HG02970 (cell line): ENCODE results near the gene HOXA10.

ENCODE experiments used
- ATAC-seq: cut with Tn5 transposase; IDR thresholded peaks from one replicate; pipeline ENCODE4 v1.9.1; 2021; ENCODE audit warnings: mild to moderate bottlenecking, moderate library complexity, moderate number of reproducible peaks; ENCODE audit not compliant: unreplicated experiment, low FRiP score

HOXA10 gene

DNA sequence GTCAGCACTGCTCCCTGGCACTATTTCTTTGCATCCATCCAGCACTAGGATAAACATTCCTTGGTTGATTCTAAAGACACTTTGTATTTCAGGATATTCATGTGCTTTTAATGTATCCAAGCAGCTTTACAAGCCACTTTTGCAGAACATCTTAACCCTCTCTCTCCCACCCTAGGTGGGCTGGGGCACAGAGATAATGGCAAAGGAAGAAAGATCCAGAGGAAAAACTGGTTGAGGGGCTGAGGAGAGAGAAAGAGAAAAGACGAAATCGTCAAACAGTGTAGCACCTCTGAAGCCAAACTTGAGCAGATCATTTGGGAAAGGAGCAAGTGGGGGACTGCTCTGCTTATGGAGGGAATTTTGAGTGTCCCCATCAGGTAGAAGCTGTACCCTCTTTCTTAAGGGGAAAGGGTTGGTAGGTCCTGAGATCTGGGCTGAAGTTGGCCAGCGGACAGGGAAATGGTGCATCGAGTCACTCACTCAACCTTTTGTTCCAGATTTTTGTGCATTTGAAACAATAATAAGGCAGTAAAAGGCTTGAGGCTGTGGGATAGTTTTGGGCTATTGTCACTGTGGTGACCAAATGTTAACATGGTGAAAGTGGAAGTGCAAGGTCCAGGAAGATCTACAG is 30.0 kb upstream of the HOXA10 start:
- ATAC-seq: no peak

GRCh38 chr7:27203365-27203953 is 29.3 kb upstream of the HOXA10 start:
- ATAC-seq: no peak

- no peak for ATAC-seq
These were observed 28.7 kb upstream of the HOXA10 start for GRCh38 chr7:27202862-27203134.

DNA sequence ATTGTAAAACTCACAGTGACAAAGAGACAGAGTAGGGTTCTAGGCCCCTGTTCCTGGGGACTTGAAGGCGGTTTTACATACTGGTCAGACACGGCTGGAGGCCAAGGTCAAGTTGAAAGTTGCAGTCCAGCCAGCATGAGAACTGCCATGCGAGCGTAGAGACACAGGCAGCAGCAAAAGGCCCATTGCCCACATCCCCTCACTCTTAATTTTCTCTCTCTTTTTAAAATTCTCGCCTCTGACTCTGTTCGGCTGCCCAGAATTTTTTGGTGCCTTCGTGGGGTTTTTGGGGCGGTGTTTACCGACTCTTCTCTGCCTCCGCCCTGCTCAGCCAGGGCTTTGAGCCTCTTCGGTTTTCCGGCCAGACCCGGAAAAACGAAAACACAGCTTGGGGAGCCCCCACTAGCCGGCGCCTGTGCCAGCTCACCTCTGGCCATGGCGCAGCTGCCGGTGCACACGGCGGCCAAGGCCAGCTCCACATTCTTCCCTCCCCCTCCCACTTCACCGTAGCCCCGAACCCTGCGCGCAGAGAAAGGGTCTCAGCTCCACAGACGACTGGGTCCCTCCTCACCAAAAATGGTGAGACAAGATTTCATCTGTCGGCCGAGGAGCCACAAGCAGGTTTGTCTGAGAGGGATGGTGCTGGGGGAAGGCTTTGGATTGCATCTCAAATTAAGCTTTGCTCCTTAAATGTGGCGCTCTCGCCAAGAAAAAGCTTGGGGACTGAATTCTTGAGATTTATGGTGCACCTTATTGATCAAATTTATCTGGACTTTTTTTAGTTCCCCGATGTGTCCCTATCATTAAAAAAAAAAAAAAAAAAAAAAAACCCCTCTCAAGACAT is 28.1 kb upstream of the HOXA10 start:
- ATAC-seq: no peak

DNA sequence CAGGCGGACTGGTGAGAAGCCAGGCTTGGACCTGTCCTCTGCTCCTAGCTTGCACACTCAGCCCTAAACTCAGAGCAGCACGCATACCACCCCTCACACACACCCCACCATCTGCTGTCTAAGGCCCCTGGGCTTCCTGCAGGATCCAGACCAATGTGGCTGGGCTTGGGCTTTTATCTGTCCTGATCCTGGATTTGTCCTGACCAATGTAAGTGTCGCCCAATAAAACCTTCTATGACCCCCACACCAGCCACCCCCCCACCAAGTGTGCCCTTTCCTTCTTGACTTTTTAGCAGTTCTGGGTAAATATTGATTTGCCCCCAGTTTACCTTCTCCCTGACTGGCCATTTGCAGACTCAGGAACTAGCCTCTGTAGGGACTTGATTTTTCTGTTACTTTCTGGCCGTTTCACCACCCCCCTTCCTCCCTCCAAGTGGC is 27.5 kb upstream of the HOXA10 start:
- no peak for ATAC-seq

- no peak for ATAC-seq
These were observed 26.9 kb upstream of the HOXA10 start for GRCh38 chr7:27200761-27201579.

DNA sequence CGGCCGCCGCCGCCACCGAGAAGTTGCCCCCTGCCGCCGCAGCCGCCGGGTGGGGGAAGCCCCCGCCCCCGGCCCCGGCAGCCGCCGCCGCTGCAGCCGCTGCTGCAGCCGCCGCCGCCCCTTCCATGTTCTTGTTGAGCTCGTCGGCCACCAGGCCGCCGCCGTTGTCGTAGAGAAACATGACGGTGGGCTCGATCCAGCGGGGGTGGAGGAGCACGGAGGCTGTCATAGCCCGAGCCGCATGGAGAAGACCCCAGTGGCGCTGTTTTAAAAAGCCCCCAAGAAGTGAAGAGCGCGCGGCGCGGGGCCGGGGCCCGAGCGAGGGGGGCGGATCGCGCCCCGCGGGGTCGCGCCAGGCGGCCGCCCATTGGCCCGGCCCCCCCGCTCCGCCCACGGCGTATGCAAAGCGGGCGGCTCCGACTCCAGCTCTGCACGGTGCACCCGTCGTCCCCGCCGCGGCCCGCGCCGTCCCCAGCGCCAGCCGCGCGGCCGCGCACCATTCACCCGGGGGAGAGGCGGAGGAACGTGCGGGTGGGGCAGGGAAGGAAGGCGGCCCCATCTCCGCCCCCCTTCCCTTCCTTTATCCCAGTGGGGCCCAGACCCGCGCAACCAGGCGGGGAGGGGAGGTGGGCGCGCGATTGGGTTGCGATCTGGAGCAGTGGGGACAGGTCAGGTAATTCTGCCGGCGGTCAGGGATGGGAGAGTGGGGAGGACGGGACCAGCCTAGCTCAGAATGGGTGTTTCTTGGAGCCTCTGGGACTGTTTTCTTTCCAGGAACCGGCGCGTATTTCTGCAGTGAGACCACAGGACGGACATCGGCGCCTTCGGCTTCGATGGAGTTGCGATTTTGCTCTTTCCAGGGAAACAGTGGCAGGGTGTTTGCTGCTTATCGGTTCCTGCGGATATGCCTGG is 26.0 kb upstream of the HOXA10 start, which contains the start of gene HOXA13:
HOXA13 (minus strand) TSS at position 243 of the 912 bp plus-strand sequence; CDS start at position 229, 14 bp downstream.
- ATAC-seq: no peak

- no peak for ATAC-seq
These were observed 25.0 kb upstream of the HOXA10 start for GRCh38 chr7:27198871-27199801.

DNA sequence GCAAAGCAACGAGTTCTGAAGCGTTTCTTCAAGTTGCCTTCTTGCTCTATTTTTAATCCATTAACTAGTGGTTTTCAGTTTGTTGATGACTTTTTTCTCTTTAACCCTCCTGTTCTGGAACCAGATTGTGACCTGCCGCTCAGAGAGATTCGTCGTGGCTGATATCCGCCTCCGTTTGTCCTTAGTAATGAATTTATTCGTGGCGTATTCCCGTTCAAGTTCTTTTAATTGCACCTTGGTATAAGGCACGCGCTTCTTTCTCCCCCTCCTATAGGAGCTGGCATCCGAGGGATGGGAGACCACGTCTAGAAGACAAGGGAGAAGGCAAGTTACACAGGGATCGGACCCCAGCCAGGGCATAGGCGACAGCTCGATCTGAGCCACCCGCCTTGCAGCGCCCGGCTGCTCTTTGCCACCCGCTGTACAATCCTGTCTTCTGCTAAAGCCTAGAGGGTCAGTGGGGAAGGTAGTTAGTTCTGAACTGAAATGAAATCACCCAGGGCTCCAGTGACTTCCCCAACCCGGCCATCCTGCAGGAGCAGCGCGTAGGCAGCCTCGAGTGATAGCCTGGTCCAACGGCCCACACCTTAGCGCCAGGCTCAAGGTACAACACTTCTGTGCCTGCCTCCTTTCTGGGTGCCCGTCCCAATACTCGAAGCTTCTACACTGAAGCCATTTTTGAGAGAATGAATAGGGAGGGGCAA is 24.2 kb upstream of the HOXA10 start:
- no peak for ATAC-seq

DNA sequence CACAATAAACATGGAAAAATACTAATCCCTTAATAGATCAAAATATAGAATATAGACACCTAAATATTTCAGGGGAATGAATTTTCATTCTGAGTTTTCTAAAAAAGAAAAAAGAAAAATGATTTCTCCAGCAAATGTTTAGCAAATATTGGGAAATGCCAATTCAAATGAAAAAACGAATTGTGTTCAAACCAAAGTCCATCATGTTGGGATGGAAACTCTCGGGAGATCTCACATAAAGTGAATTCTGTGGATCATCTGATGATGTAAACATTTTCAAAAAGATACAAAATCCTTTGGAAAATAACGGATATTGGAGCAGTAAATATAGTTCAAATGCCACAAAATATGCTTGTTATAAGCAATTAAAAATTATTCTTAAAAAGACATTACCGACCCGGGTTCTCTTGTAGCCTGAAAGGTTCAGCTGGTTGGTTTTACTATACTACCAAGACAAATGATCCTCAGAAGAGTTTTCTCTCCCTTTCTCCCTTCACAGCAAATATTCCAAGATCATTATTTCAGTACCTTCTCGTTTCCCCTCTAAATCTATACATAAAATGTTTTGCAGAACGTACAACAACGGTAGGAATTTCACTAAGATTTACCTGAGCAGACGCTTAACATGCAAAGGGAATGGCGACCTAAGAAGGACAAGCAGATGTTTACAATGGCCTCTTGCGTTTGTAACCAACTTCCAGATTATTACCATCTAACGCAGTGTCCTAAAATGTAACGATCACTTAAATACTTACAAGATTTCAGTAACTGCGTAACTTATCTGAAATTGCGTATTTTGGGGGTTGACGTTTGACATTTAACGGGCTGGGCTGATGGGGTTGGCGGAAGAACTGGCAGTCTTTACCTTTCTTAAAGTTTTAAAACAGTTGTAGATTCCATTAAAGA is 23.3 kb upstream of the HOXA10 start:
- no peak for ATAC-seq

GRCh38 chr7:27196287-27196767 is 22.2 kb upstream of the HOXA10 start:
- no peak for ATAC-seq

DNA sequence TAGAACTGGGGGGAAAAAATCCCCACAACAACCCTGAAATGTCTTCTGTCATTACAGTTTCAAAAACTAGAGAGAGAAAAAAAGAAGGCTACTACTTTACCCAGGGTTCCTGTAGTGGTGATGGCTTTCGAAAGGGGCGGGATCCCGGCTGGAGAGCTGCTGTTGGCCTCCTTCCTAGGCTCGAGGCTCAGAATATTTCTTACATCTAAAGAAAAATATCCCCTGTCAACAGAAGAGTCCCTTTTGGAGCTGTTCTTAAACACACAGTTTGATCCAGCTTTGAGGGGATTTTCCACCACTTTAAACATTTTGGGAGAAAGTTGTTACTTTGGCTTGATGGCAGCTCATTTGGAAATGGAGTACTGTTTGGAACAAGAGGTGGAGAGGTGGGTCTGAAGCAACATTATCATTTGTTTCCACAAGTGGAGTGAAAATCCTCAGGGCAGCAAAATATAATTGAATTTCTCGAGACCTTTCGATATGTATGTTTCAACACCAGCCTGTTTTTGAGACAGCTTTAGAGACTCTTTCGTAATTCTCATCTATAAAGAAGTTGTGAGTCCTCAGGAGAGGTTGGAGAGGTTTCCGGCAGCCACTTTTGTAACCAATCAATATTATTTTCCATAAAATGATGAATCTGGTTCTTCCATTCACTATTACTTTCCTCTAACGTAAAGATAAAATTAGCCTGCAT is 20.7 kb upstream of the HOXA10 start:
- no peak for ATAC-seq

DNA sequence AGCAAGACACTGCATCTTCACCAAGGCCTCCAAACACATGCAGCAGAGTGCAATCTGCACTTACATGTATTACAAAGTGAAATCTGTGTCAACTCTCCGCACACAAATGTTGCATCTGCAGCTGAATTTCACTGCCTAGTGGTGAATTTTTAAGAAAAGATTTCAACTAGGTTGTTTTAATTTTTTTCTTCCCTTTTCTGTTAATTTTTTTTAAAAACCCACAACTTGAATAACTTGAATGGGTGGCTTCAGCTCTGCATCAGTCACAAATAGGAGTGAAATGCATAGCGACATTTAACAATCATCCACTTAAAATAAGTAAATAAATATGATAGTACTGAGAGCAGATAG is 19.9 kb upstream of the HOXA10 start:
- no peak for ATAC-seq

DNA sequence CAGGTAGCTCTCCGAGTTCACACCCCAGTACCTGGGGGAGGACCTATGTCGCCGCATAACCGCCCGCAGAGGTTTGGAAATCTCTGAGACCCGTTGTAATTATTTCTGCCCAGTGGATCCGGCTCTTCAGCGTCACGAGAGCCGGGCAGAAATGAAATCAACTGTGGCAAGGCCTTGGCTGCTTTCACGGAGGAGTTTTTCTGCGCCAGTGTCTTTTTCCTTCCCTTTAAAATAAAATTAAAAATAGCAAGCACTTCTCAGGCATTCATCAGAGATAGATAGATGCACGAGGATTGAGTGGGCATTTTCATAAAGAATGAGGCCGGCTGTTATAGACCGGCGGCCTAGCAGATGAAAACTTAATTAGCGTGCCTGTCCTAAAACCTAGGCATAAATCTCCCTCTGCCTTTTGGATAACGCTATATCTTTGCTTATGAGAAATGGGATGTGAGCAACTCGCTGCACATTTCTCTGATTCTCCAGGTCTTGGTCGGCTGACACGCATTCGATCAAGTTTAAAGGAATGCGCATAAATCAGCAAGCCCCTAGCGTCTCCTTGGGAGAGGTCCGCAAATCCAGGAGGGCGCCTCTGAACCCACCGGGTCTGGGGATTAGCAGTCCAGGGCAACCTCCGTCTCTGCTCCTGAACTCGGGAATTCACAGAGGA is 19.3 kb upstream of the HOXA10 start:
- ATAC-seq: no peak

DNA sequence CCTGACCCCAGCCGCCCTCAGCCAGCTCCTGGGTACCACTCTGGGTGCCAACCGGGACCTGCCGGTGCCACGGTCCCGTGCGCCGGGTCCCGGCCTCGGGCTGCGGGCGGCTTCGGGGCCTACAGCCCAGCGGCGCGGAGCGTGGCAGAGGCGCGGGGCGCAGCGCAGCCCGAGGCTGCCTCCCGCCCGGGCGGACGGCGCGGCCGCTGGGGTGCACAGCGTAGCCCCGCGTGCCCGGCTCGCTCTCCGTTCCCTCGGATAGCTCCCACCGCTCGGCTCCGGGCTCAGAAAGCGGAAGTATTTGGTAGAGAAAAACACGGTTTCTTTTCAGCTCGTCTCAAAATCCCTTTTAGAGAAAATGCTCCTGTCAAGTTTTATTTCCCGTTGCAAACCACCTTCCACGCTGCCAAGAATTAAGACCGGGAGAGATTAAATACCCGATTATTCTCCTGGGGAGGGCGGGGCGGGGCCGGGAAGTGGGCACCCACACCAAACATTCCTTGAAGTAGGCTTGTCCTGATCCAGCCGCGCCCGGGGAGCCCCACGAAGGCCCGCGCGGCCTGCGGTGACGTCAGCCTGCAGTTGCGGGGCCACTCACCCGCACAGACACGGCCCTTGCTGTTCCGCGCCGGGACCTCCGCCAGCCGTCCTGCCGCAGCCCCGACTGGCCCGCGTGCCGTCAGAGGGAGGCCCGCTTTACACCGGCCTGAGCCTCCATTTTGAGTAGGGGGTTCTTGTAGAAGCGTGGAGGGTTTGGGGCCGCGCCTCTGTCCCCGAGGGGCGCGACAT is 18.6 kb upstream of the HOXA10 start:
- no peak for ATAC-seq
